ENCODE measurements around the gene SMPD4. TPM values are rescaled to one million over a fixed set of nuclear protein-coding genes. Genes with fewer than 3 reads are reported as not detected.
"Not testable (repeated sequence)": the region's sequence is repeated elsewhere in the genome, so short reads cannot be mapped to it uniquely, and the experiment has no call there.

Gene SMPD4
- total RNA-seq, 2 experiments from 2014 or later: 65.8 to 69.4 TPM

- H3K27me3 Mint-ChIP-seq; H3K4me1 Mint-ChIP-seq (ENCODE audit: low read depth); H3K9me3 Mint-ChIP-seq; POLR2A ChIA-PET; H3K27ac Mint-ChIP-seq; H3K4me3 Mint-ChIP-seq; DNase-seq; H3K36me3 Mint-ChIP-seq; CTCF ChIA-PET; intact Hi-C loops (cut with micrococcal nuclease): not testable (repeated sequence)
Observed at GRCh38 chr2:130153721-130154422, 27.5 kb downstream of the SMPD4 start.

- ChIA-PET POLR2A (no interaction called here), CTCF (no interaction called here)
- H3K27ac Mint-ChIP-seq: no peak overlapping the region
- H3K36me3 Mint-ChIP-seq: peaks cover 3% of the 10 kb centered on the region
- H3K9me3 Mint-ChIP-seq: no peaks in the 10 kb centered on the region
- intact Hi-C loops (cut with micrococcal nuclease): no loop called here
- DNase-seq: no peak
- no peaks in the 10 kb centered on the region for H3K4me1 Mint-ChIP-seq (ENCODE audit: low read depth)
- H3K27me3 Mint-ChIP-seq: no peaks in the 10 kb centered on the region
- no peak overlapping the region for H3K4me3 Mint-ChIP-seq
Observed at GRCh38 chr2:130152816-130153595, 28.4 kb downstream of the SMPD4 start.

- POLR2A ChIA-PET; H3K27me3 Mint-ChIP-seq; H3K36me3 Mint-ChIP-seq; H3K4me1 Mint-ChIP-seq (ENCODE audit: low read depth); H3K4me3 Mint-ChIP-seq; intact Hi-C loops (cut with micrococcal nuclease); DNase-seq; H3K27ac Mint-ChIP-seq; H3K9me3 Mint-ChIP-seq; CTCF ChIA-PET: not testable (repeated sequence)
Observed at GRCh38 chr2:130152136-130152815, 29.1 kb downstream of the SMPD4 start.

- H3K4me1 Mint-ChIP-seq (ENCODE audit: low read depth); CTCF ChIA-PET; H3K27me3 Mint-ChIP-seq; DNase-seq; H3K4me3 Mint-ChIP-seq; H3K27ac Mint-ChIP-seq; intact Hi-C loops (cut with micrococcal nuclease); H3K9me3 Mint-ChIP-seq; POLR2A ChIA-PET; H3K36me3 Mint-ChIP-seq: not testable (repeated sequence)
Observed at GRCh38 chr2:130151145-130151512, 30.3 kb downstream of the SMPD4 start.

GRCh38 chr2:130150181-130151144 lies 30.9 kb downstream of the SMPD4 start:
- POLR2A ChIA-PET: no interaction called here
- Mint-ChIP-seq H3K4me3 (no peak overlapping the region), H3K27ac (no peak overlapping the region), H3K4me1 (ENCODE audit: low read depth) (no peaks in the 10 kb centered on the region), H3K36me3 (peaks cover 2% of the 10 kb centered on the region), H3K27me3 (peaks cover 4% of the 10 kb centered on the region), H3K9me3 (no peaks in the 10 kb centered on the region)
- CTCF ChIA-PET: no interaction called here
- intact Hi-C loops (cut with micrococcal nuclease): no loop called here
- DNase-seq: no peak

- H3K4me1 Mint-ChIP-seq (ENCODE audit: low read depth); H3K27me3 Mint-ChIP-seq; DNase-seq; H3K36me3 Mint-ChIP-seq; H3K9me3 Mint-ChIP-seq; H3K27ac Mint-ChIP-seq; H3K4me3 Mint-ChIP-seq; CTCF ChIA-PET; POLR2A ChIA-PET: not testable (repeated sequence)
- intact Hi-C loops (cut with micrococcal nuclease): loop anchor here (5.0 kb wide), 1 partner anchor 34 kb away; the partner anchor contains the start of genes MZT2B and SMPD4
Observed at GRCh38 chr2:130148515-130148914, 32.9 kb downstream of the SMPD4 start.

- CTCF ChIA-PET; POLR2A ChIA-PET; H3K27me3 Mint-ChIP-seq; H3K4me1 Mint-ChIP-seq (ENCODE audit: low read depth); H3K36me3 Mint-ChIP-seq; H3K9me3 Mint-ChIP-seq; H3K27ac Mint-ChIP-seq: not testable (repeated sequence)
- DNase-seq: peak; percentile 78
- intact Hi-C loops (cut with micrococcal nuclease): loop anchor here (5.0 kb wide), 1 partner anchor 37 kb away; the partner anchor contains the start of genes MZT2B and SMPD4
- H3K4me3 Mint-ChIP-seq: peak within 1 kb of the TSS; percentile 75
Observed at GRCh38 chr2:130145006-130145414, 36.4 kb downstream of the SMPD4 start, which contains the start of gene CCDC74B. Gene CCDC74B, minus strand, starts transcription at chr2:130145112. Its CDS starts 116 bp downstream, at chr2:130144996.

GRCh38 chr2:130143266-130144039 lies 37.9 kb downstream of the SMPD4 start:
- peak; percentile 18 for DNase-seq
- CTCF ChIA-PET: interaction anchor here (0.9 kb wide), 1 partner anchor 108 kb away, joined by 7 read pairs; no protein-coding TSS in a partner anchor
- H3K36me3 Mint-ChIP-seq; intact Hi-C loops (cut with micrococcal nuclease); H3K27me3 Mint-ChIP-seq; H3K27ac Mint-ChIP-seq; POLR2A ChIA-PET; H3K9me3 Mint-ChIP-seq; H3K4me1 Mint-ChIP-seq (ENCODE audit: low read depth): not testable (repeated sequence)
- H3K4me3 Mint-ChIP-seq: peak overlapping the region; percentile 47

- H3K4me3 Mint-ChIP-seq: peak overlapping the region; percentile 47
- POLR2A ChIA-PET; H3K27me3 Mint-ChIP-seq; H3K27ac Mint-ChIP-seq; H3K9me3 Mint-ChIP-seq; H3K36me3 Mint-ChIP-seq; H3K4me1 Mint-ChIP-seq (ENCODE audit: low read depth); CTCF ChIA-PET; intact Hi-C loops (cut with micrococcal nuclease): not testable (repeated sequence)
- DNase-seq: peak; percentile 2
Observed at GRCh38 chr2:130142396-130143265, 38.8 kb downstream of the SMPD4 start.

- H3K36me3 Mint-ChIP-seq; intact Hi-C loops (cut with micrococcal nuclease); POLR2A ChIA-PET; H3K27ac Mint-ChIP-seq; H3K9me3 Mint-ChIP-seq; H3K4me3 Mint-ChIP-seq; H3K4me1 Mint-ChIP-seq (ENCODE audit: low read depth); CTCF ChIA-PET; H3K27me3 Mint-ChIP-seq: not testable (repeated sequence)
- peak; percentile 5 for DNase-seq
Observed at GRCh38 chr2:130141645-130142370, 39.6 kb downstream of the SMPD4 start.
